Activated CD4-positive, alpha-beta T cell treated with anti-CD3 and anti-CD28 coated beads for 24 hours (primary cell): Measurements from ENCODE around the gene AFF3.
"Not testable (repeated sequence)": the region's sequence is repeated elsewhere in the genome, so short reads cannot be mapped to it uniquely, and the experiment has no call there.

Source experiments
- DNase-seq, 2 donors: peaks; one replicate each; pipeline ENCODE4 v3.0.0-alpha.2; 2020; ENCODE audit warnings: low read depth in 2 of 2

The AFF3 gene

DNA sequence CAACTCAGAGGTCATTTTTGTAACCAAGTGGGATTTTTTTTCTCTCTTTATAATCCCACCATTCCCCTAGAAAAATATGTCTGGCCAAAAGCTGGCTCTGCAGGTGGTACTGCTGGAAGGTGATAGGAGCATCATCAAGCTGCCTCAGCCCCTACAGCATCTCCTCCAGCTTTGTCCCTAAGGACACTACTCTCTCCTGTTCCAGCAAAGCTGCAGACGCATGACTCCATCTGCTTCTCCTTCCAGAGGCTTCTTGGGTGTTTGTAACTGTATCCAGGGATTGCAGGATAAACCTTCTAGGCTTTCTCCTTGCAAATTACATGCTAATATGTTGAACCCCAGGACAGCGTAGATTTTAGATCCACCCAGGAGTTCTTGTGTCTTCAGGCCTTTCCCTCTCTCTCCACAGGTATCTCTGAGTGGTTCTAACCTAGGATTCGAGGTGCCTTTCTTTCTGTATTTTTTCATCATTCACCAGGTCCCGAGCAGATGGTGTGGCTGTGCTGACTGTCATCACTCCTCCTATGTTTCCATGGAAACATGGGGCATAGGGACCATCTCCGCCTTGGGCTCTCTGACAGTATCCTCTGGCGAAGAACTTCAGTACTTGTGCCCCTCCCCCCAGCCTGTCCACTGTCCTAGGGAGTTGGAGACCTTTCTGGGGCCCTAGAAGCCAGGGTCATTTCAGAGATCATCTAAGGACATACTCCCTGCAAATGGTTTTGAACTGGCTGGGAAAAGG, 34.3 kb downstream of the AFF3 start:
- no peak for DNase-seq

DNA sequence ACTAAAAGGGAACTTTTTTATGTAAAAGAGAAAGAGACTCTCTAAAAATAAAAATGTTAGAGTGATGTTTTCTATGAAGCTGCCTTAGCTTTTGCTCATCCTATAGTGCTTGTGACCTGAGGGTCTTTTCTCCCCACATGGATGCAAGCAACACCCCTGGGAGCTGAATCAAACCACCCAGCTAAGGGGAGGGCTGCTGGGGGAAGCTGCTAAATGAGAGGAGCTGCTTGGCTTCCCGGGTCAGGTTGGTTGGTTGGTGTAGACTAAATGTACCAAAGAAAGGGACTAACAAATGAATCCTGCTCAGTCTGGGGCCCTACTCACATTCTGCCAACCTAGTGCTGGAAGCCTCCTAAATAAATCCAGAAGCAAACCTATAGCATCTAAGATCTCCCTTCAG, 35.0 kb downstream of the AFF3 start:
- DNase-seq: no peak

DNA sequence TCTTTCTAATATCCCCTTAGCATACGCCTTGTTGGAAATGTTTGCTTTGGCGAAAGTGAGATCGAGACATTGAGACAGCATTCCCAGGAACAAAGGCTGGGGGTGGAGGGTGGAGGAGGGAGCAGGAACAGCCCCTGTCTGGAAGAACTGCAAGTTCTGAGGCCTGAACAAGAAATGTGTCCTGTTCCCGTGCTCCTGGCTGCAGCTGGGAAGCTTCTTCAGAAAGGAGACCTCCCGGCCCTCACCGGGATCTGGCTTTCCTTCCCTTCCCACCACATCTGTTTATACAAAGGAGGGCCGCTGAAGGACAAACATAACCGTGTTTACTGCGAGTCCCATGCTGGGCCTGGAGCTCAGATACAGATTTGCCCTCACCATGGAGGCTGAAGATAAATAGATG, 35.9 kb downstream of the AFF3 start:
- DNase-seq: no peak

DNA sequence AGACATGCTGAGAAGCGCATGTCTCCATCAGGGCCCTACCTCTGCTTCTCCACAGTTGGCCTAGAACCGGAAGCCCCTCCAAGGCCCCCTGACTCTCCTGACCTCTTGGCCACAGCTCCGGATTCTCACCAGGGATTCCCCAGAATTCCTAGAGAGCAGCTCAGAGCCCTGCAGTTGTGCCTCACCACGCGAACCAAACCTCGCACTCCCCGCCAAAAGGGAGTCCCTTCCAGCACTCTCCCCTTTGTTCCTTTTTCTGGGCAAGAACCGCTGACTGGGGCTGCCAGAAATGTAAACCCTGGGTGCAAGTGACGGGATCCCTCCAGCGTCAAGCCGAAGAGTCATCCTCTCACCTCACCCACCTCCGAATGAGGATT, 36.7 kb downstream of the AFF3 start:
- DNase-seq: no peak

DNA sequence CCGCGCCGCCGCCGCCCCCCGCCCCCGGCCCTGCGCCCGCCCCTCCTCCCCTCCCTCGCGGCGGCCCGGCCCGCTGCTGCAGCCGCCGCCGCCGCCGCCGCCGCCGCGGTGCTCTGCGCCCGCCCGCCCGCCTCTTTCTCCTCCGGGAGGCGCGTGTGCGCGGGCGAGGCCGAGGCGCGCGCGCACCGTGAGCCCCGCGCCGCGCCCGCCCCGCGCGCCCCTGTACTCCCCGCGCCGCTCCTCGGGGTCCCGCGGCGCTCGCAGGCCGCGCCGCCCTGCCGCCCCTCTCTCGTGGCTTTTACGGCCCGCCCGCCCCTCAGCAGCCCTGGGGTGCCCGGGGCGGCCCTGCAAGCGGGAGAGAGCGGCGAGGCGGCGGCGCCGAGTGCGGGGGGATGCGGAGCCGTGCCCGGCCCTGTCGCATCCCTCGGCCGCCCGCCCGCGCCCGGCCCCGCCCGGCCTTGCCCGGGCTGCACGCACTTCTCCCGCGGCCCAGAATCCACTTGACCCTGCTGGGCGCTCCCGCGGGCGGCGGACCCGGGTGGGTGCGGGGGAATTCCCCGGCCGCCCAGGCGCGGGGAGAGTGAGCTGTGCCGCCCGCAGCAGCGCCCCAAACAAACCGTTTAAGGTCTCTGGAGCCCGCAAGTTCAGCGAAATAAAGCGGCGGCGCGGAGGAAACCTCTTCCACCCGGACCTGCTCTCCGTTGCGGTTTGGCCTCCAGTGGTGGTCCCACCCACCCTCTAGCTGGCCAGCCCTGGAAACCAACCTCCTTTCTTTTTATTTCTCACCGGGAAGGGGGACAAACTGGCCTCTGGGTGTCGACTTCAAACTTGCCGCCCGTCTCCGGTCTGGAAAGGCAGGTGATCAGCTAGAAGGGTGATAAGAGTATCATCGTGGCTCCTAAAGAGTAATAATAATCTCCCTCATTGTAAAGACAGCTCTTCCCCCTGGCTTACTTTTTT, 37.4 kb downstream of the AFF3 start:
- DNase-seq: no peak

DNA sequence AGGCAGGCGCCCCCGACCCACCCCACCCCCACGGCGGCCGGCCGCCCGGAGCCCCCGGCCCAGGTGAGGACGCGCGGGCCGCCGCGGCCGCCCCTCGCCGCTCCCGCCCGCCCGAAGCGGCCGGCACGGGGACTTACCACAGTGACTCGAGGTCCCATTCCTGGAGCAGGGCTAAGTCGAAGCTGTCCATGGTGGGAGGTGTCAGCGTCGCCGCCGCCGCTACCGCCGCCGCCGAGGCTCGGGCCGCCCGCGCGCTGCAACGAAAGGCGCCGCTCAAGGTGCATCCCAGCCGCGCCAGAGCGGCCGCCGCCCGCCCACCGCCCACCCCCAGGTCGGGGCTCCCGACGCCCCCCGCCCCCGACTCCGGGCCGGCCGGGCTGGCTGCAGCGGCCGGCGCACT, 38.1 kb downstream of the AFF3 start:
- DNase-seq: not testable (repeated sequence)

DNA sequence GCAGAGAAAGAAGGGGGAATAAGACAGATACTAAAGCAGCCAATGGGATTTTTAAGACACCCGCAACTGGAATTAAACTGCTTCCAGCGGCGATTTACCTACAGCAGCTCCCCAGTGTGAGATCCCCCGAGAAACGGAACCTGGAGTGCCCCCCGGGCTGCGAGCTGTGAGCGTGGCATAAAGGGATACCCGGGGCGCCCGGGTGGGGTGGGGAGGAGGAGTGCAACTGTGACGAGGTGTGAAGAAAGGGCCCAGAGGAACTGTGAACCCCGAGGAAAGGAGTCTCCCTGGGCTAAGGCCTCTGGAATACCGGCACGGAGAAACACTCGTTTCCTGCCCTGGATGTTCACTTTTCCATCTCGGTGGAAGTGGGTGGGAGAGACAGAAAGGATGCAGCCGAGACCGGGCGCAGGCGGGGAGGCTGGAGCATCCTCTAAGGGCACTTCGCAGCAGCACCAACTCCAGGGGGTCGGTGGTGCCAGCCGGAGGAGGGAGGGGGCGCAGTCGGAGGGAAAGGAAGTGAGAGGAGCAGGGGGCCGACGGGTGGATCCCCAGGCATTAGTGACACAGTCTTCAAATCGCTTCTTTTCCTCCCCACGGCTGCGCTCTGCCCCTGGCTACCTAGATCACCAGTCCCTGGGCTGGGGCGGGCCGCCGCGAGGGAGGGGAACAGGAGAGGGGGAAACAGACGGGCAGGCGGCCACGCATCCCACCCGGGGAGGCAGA, 38.7 kb downstream of the AFF3 start:
- DNase-seq: not testable (repeated sequence)

DNA sequence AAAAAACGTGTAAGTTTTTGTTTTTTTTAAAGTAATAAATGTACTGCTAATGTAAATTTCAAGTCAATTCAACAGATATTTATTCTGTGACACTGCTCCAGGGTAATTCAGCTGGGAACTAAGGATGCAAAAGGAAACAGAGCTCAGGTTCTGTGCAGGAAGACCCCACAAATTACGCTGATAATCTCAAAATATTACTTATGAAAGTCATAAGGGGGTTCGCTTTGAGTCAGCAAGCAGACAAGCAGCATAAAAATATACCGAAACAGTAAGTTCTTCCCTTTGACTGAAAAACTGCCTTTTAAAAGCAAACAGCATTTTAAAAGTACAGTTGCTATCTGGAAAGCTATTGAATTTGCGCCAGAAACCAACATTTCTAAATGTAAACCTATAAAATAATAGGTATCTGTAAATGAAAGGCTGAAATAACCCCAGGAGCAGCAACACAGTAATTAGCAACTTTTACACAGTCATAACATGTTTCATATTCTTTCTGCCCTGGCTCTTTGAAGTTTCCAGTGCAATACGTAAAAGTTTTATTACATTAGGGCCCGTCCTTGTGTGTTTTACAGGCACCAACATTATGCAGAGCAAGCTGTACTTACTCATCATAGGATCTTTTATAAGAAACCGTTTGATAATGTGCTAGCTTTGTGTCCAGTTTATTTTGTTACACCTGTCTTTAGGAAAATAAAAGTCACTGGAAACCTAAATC, 39.8 kb downstream of the AFF3 start:
- DNase-seq: not testable (repeated sequence)

DNA sequence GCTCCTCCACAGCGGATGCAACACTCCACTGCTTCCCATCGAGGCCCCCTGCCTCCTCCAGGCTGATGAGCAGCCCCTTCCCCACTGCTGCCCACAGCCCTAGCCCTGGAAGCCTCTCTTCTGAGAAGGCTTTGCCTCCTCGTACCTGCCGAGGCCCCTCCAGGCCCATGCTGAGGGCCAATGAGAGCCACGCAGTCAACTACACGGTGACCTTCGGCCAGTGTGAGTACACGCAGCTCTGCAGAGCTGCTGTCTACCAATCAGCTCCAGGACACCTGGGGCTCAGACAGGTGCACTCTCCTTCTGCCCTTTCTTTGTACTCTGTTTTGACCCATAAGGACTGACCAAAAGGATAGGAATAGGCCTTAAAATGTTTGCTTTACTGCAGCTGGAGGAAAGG, 43.5 kb downstream of the AFF3 start:
- DNase-seq: not testable (repeated sequence)

DNA sequence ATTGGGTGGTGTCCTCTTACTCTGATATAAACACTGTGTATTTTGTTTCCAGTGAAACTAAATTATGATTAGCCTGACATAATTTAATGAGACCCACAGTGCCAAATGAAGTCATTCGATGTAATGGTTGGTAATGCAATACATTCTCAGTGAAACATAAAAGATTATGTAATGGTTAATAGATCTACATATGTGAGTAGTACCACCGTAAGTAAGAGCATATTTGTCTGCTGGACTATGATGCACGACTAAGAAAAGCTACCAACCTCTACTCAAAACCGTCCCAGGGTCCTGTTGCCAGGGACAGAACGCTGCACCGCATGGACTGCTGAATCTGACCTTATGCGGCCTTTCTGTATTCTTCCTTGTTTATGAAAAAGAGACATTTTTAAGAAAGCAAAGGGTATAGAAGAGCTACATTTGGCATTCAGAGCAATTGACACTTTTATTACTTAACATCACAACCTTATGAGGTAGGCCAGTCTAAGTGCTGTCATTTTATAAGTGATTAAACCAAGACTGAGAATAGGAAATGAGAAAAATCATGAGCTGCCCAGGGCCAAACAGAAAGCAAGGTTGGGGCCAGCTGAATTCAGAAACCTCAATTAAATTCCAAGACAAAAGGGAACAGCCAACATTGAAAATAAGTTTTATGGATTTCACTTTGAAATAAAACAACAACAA, 44.6 kb downstream of the AFF3 start:
- not testable (repeated sequence) for DNase-seq

DNA sequence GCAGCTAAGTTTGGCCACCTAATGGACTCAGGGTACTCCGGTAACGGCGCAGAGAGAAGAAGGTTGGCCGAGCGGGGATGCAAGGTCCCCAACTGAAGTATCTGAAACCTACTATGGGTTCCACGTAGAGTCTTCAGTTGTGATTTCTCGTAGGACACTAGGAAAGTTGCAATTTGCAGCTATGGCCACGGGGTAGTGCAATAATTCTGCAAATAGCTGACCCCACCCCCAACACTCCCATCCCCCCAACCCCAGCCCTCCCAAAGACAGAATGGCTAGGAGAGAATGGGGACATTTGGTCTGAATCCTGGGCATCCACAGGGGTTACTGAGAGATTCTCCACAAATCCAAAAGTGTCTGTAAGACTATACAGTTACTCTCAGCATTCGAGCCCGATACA, 46.5 kb downstream of the AFF3 start:
- DNase-seq: not testable (repeated sequence)

DNA sequence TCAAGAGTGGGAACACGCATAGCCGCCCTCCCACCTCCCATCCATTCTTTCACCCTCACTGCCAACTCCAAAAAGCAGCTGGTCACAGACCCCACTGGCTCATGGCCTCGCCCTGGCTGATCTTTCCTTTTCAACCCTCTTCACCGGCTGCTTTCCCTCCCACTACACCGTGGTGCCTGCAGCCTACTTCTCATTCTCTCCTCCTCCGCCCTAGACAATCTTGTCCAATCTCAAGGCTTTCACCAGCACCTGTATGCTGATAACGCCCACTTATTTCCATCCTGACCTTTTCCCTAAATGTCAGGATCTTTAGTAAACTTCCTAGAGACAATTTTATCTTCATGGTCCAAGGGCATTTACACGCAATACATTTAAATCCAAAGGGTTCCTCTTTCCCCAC, 50.6 kb downstream of the AFF3 start:
- not testable (repeated sequence) for DNase-seq

DNA sequence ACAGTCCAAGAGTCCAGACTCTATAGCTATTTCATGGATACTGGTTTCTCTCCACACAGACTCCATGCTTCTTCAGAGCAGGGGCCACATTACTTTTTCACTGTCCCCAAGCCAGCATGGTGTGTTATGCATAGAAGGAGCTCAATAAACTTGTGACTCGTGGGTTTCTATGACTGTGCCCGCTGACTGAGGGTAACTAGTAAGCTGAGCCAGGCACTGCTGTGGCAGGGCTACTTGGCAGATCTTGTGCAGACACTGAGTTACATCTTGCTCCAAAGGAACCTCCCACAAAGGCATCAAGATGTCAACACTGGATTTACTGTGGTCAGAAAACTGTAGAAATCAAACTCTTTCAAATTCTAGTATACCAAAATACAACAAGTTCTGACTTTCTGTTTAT, 56.6 kb downstream of the AFF3 start:
- DNase-seq: not testable (repeated sequence)

DNA sequence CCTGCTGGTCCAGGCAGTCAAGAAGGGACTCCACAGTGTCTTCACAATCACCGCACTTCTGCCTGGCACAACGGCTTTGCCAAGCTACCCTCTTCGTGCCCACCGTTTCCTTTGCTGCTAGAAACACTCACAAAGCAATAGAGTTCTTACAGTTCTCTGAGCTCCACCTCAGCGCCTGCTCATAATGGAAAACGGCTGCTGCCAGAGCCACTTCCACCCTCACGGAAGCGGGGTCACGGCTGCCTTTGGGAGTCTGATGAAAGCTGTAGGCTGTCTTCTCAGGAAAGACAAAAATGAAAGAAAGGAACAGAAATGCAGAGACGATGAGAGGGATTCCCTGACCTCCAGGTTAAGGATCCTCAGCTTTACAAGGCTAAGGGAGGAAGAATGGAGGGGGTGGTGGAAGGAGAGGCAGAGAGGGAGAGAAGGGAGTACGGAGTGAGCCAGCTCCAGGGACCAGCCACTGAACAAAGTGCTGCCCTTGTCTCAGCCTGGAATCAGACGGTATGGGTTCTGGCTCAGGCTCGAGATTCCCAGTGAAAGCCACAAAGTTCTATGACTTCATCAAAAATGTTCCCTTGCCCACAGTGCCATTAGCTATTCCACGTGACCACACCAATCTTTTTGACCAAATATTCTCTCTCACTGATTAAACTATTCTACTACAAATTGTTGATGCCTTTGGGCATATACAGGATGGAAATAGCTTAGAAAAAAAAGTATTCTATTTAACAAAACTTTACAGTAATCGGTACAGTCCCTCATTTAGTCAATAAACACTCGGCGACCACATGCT, 58.8 kb downstream of the AFF3 start:
- DNase-seq: not testable (repeated sequence)

DNA sequence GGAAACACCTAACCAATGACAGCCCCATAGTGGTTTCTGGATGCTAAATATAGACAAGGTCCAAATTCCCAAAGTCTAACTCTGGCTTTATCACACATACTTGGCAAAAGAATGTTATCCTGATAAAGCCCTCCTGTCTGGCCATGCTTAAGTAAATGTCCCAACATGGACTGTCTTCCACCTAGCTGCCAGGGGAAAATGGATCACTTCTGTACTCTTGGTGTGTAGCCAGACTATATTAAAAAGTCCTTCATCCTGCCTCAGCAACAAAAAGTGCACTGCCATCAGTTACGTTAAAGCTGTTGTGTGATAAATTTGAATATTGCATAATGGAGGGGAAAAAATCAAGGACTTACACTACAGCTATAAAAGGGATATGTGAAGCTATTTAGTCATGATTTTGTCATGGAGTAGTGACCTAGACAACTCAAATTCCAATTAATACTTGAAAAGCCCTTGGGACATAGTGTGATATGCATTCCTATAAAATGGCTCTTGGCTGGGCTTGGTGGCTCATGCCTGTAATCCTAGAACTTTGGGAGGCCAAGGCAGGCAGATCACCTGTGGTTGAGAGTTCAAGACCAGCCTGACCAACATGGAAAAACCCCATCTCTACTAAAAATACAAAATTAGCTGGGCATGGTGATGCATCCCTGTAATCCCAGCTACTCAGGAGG, 60.0 kb downstream of the AFF3 start:
- DNase-seq: not testable (repeated sequence)

DNA sequence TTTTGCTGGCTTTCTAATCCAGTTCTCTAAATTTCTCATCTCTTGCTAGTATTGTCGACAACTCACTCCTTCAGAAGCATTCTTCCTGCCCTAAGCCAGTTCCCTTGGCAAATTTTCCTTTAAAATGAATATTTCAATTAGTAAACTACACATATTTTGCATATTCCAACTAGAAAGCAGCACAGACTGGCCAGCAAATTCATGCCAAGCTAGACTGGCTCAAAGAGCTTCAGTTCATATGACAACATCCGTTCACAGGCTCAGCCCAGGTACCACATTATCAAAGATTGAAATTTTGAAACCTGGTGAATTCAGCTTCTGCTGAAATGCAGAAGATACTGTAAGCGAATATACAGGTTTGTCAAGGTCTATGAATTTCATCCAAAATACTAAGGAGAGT, 64.5 kb downstream of the AFF3 start:
- DNase-seq: no peak

DNA sequence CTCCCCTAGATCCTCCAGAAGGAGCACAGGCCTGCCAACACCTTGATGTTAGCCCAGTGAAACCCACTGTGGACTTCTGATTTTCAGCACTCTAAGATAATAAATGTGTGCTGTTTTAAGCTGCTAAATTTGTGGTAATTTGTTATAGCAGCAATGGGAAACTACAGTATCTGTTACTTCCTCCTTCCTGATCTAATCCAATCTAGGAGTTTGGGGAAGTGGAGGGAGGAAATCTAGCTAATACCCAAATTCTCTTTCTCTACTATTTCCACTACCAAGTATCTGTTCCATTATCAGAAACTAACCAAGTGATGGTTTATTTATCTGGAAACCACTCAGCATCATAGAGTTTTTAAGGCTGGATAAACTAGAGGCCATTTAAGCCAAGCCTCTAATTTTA, 64.9 kb downstream of the AFF3 start:
- no peak for DNase-seq

DNA sequence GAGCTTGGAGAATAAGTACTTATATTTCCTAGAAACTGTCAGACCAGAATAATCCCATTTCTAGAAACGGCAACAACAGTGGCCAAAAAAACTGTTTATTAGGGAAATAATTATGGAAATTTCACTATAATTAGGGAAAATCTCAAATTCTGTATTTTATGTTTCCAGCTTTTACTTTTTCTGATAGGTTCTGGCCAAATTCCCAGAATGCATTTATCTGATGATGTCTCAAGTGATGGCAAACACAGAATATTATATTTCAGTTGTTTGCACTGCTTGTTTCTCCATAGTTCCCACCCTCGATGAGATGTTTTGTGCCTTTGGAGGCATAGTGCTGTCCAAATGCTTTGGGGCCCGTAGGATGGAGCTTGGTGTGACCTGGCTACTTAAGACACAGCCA, 66.9 kb downstream of the AFF3 start:
- no peak for DNase-seq

DNA sequence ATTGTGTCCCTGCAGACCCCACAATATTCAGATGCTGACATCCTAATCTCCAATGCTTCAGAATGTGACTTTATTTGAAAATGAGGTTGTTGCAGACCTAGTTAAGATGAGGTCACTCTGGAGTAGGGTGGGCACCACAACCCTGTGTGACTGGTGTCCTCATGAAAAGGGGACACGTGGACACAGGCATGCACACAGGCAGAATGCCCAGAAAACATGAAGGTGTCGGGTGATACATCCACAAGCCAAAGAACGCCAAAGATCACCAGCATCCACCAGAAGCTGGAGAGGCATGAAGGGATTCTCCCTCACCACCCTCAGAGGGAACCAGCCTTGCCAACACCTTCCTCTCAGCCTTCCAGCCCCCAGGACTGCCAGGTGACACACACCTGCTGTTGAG, 69.3 kb downstream of the AFF3 start:
- no peak for DNase-seq

DNA sequence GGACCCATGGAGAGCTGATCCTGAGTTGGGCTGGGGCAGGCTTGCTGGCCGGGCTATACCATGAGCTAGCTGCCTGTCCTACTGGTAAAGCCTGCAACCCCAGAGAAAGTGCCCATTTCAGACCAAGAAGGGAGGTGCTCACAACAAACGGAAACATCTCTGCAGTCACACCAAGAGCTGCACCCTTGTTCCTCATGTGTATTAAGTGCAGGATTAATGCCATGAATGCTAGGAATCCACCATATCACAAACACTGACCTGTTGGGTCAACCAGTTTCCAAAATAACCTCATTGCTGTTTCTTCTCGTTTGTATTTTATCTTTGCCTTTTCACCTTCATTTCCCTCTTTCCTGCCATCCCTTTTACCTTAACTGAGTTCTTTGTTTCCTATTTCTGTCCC, 69.9 kb downstream of the AFF3 start:
- no peak for DNase-seq
